ENCODE results near the gene CEP41. TPM values are rescaled to one million over a fixed set of nuclear protein-coding genes. Genes with fewer than 3 reads are reported as not detected.

CEP41 gene
- total RNA-seq, 4 donors from 2014 or later = 1.9 to 14.0 (median 5.6) TPM

DNA sequence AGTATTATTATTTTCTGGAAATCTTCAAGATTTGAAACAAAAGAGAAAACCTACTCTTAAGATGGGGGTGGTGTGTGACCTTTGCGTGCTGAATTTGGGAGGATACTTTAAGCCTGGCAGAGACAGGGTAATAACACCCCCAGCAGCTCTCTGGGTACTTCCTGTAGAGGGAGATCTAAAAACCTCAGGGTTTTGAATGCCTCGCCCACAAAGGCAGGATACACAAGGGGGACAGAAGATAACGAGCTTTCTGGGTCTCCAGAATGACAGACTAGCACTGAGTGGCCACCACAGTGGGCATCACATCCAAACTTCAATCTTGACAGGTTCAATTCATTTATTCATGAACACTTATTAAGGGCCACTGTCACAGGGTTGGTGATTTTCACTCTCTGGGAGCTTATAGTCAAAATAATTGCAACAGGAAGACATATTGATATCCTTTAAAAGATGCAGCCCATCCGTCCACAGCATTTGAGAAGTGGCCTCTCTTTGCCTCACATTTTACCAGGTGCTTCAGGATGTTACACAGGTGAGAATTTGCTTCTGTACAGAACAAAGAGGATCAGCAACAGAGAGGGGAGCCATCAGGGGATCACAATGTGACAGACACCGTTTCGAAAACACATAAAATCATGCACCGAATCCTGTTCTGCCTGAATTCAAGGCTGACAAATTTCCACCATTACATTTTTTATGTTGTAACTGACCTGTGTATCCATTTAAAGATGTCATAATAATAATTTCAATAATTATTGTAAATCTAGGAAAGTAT, 46.2 kb downstream of the CEP41 start:
- H3K9me3 ChIP-seq = no peaks in the 10 kb centered on the region
- no peak overlapping the region for H3K4me3 ChIP-seq
- no peak for DNase-seq
- H3K36me3 ChIP-seq = no peaks in the 10 kb centered on the region
- H3K27me3 ChIP-seq = no peaks in the 10 kb centered on the region
- TF ChIP-seq, protein P1, sequence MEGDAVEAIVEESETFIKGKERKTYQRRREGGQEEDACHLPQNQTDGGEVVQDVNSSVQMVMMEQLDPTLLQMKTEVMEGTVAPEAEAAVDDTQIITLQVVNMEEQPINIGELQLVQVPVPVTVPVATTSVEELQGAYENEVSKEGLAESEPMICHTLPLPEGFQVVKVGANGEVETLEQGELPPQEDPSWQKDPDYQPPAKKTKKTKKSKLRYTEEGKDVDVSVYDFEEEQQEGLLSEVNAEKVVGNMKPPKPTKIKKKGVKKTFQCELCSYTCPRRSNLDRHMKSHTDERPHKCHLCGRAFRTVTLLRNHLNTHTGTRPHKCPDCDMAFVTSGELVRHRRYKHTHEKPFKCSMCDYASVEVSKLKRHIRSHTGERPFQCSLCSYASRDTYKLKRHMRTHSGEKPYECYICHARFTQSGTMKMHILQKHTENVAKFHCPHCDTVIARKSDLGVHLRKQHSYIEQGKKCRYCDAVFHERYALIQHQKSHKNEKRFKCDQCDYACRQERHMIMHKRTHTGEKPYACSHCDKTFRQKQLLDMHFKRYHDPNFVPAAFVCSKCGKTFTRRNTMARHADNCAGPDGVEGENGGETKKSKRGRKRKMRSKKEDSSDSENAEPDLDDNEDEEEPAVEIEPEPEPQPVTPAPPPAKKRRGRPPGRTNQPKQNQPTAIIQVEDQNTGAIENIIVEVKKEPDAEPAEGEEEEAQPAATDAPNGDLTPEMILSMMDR (IDR thresholded peaks at IDR 0.05) = no peak
- no peaks in the 10 kb centered on the region for H3K4me1 ChIP-seq
- H3K27ac ChIP-seq = no peak overlapping the region

- Histone ChIP-seq H3K4me1 (no peaks in the 10 kb centered on the region), H3K27me3 (no peaks in the 10 kb centered on the region), H3K4me3 (no peak overlapping the region), H3K27ac (no peak overlapping the region), H3K9me3 (no peaks in the 10 kb centered on the region), H3K36me3 (no peaks in the 10 kb centered on the region)
- TF ChIP-seq, protein P1 (IDR thresholded peaks at IDR 0.05) = no peak
- TF ChIP-seq POLR2A (IDR thresholded peaks at IDR 0.05) = no peak
- no peak for DNase-seq
Observed at GRCh38 chr7:130393841-130394411, 46.9 kb downstream of the CEP41 start.

DNA sequence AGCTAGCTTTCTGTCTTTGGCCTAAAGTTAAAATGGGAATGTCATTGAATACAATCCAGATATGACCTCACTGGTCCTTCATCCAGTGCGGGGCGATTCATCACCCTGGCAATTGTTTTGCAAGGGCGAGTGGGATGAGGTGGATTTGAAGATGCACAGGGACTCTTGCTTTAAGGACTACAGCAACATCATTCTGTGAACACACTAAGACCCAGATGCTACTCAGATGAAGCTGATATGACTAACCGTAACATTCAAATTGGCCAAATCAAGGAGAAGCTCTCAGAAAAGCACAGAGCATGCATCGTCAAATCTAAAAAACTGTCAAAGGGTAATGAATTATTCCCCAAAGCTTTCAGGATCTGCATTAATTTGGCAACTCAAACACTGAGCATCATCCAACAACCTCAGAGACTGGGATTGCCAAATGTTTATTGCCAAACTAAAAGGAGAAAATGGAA, 47.7 kb downstream of the CEP41 start:
- no peaks in the 10 kb centered on the region for H3K36me3 ChIP-seq
- H3K4me3 ChIP-seq = no peak overlapping the region
- DNase-seq = no peak
- no peaks in the 10 kb centered on the region for H3K9me3 ChIP-seq
- no peaks in the 10 kb centered on the region for H3K27me3 ChIP-seq
- TF ChIP-seq, protein P1 (IDR thresholded peaks at IDR 0.05) = no peak
- no peak for TF ChIP-seq POLR2A (IDR thresholded peaks at IDR 0.05)
- no peaks in the 10 kb centered on the region for H3K4me1 ChIP-seq
- peak overlapping the region in 1 of 4 donors; percentile 54 for H3K27ac ChIP-seq

- Histone ChIP-seq H3K9me3 (no peaks in the 10 kb centered on the region), H3K36me3 (no peaks in the 10 kb centered on the region), H3K27me3 (no peaks in the 10 kb centered on the region), H3K27ac (no peak overlapping the region), H3K4me1 (no peaks in the 10 kb centered on the region), H3K4me3 (no peak overlapping the region)
- DNase-seq = no peak
- no peak for TF ChIP-seq POLR2A (IDR thresholded peaks at IDR 0.05)
- TF ChIP-seq, protein P1 (IDR thresholded peaks at IDR 0.05) = no peak
Observed at GRCh38 chr7:130390486-130390885, 50.3 kb downstream of the CEP41 start.

GRCh38 chr7:130388671-130389070, 52.1 kb downstream of the CEP41 start:
- Histone ChIP-seq H3K4me3 (no peak overlapping the region), H3K27ac (no peak overlapping the region), H3K27me3 (no peaks in the 10 kb centered on the region), H3K36me3 (no peaks in the 10 kb centered on the region), H3K9me3 (no peaks in the 10 kb centered on the region), H3K4me1 (no peaks in the 10 kb centered on the region)
- no peak for DNase-seq
- TF ChIP-seq, protein P1 (IDR thresholded peaks at IDR 0.05) = no peak
- no peak for TF ChIP-seq POLR2A (IDR thresholded peaks at IDR 0.05)

Measured in Peyer's patch (tissue), 4 donors.